D721Med (cell line): ENCODE measurements around the gene FIBP.
"Not testable (repeated sequence)": the region's sequence is repeated elsewhere in the genome, so short reads cannot be mapped to it uniquely, and the experiment has no call there.

Experiments
- DNase-seq: peaks from one replicate; pipeline ENCODE4 v3.0.0; 2011; ENCODE audit warnings: low spot score; ENCODE audit not compliant: insufficient read length
- FAIRE-seq: peaks from 2 replicates; lab custom pipeline; 2011; peaks lifted over from hg19 to GRCh38; lab: Jason Lieb, UNC
- TF ChIP-seq, protein P1 (sequence below): IDR thresholded peaks from 2 replicates; pipeline ENCODE4 v1.5.1; 2012; ENCODE audit warnings: mild to moderate bottlenecking, control low read depth; ENCODE audit not compliant: insufficient read depth; ENCODE audit errors: missing control alignments

The FIBP gene

DNA sequence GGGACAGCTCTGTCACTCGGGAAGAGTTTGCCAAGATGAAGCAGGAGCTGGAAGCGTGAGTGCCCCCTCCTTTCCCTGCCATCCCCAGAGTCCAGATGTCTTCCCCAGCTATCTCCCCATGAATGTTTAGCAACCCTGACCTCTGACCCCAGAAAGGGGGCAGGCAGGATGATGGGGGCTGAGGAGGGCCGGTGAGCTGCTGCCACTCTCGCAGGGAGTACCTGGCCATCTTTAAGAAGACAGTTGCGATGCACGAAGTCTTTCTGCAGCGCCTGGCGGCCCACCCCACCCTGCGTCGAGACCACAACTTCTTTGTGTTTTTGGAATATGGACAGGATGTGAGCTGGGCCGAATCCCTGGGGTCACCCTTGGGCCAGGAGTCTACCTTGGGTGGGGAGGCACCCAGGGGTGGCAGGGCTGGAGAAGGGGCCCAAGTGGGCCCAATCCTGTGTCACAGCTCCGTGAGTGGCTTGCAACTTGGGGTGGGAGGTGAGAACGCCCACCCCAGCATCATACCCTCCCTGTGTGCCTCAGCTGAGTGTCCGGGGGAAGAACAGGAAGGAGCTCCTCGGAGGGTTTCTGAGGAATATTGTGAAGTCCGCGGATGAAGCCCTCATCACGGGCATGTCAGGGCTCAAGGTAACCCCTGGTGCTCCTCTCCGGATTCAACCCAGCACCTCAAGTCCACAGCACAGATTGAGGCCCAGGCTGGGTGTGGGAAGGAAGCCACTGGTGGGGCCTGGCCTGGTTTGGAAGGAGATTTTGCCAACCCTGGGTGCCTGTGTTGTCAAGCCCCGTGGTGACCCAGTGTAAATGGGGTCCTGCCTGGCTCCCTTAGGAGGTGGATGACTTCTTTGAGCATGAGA is 37.8 kb downstream of the FIBP start:
- TF ChIP-seq, protein P1, sequence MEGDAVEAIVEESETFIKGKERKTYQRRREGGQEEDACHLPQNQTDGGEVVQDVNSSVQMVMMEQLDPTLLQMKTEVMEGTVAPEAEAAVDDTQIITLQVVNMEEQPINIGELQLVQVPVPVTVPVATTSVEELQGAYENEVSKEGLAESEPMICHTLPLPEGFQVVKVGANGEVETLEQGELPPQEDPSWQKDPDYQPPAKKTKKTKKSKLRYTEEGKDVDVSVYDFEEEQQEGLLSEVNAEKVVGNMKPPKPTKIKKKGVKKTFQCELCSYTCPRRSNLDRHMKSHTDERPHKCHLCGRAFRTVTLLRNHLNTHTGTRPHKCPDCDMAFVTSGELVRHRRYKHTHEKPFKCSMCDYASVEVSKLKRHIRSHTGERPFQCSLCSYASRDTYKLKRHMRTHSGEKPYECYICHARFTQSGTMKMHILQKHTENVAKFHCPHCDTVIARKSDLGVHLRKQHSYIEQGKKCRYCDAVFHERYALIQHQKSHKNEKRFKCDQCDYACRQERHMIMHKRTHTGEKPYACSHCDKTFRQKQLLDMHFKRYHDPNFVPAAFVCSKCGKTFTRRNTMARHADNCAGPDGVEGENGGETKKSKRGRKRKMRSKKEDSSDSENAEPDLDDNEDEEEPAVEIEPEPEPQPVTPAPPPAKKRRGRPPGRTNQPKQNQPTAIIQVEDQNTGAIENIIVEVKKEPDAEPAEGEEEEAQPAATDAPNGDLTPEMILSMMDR, result no peak
- FAIRE-seq (no peak), DNase-seq (no peak)

DNA sequence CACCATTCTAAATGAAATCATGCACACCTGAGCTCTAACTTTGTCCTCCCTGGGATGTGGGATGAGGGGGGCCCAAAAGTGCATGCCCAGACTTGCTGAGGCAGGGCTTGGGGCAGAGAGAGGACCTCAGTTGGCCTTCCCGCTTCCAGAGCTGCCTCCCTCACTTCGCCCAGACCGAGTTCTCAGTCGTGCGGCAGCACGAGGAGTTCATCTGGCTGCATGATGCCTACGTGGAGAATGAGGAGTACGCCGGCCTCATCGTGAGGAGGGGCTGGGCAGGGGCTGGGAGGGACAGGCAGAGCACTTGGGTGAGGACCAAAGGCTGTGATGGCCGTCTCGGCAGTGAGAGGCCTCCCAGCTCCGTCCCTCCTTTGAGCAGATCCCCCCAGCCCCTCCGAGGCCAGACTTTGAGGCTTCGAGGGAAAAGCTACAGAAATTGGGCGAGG is 38.5 kb downstream of the FIBP start:
- FAIRE-seq, result no peak
- no peak for DNase-seq
- TF ChIP-seq, protein P1, result no peak

DNA sequence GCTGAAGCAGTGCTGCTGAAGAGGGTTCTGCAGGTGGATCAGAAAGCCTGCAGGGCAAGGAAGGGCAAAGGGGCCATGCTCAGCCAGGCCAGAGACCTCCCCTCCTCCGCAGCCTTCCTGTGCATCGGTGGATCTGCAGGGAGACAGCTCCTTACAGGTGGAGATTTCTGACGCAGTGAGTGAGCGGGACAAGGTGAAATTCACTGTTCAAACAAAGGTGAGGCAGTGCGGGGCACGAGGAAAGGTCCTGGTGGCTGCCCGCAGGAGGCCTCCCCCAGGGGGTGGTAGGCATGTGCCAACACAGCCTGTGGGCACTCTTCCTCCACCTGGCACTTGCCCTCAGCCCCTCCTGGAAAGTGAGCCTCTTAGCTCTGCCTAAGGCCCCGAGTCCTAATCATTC is 38.9 kb downstream of the FIBP start:
- FAIRE-seq (no peak), DNase-seq (no peak)
- TF ChIP-seq, protein P1, result no peak

DNA sequence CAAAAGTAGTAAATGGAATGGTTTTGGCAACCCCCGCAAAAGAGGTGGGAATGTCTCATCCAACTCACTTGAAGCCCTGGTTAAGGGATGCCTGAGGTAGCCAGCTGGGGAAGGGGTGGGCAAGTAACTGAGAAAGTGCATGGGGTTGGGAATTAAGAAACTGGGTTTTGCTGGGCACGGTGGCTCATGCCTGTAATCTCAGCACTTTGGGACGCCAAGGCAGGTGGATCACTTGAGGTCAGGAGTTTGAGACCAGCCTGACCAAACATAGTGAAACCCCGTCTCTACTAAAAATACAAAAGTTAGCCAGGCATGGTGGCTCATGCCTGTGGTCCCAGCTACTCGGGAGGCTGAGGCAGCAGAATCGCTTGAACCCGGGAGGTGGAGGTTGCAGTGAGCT is 39.6 kb downstream of the FIBP start:
- DNase-seq, FAIRE-seq: not testable (repeated sequence)

DNA sequence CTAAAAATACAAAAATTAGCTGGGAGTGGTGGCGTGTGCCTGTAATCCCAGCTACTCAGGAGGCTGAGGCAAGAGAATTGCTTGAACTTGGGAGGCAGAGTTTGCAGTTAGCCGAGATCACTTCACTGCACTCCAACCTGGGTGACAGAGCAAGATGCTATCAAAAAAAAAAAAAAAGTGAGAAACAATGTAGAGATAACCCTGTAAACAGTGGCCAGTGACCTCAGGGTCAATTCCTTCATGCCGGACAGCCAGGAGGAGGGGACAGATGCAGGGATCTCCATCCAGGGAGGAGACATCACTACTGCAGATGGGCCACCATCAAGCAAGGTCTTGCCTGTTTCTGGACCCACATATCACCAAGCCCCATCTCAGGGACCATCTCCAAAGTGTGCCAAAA is 40.5 kb downstream of the FIBP start:
- FAIRE-seq, result no peak

DNA sequence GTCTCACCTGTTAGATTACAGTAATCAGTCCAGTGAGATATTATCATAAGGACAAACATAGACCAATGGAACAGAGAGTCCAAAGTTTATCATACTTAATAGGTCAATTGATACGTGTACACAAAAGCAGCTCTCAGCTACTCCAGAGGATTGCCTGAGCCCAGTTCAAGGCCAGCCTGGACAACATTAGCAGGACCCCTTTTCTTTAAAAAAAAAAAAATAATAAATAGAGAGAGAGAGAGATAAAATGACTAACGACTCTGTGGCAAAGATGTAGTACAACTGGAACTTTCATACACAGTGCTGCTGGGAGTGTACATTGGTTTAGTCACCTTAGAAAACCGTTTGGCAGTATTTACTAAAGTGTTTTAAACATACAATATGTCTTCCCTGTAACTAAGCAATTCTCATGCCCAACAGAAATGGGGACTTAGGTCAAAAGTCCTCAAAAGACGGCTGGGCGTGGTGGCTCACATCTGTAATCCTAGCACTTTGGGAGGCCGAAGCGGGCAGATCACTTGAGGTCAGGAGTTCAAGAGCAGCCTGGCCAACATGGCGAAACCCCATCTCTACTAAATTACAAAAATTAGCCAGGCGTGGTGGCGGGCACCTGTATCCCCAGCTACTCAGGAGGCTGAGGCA is 43.9 kb downstream of the FIBP start:
- no peak for FAIRE-seq
- no peak for DNase-seq
- TF ChIP-seq, protein P1, result no peak

More for the DNA sequence above, 40.5 kb downstream of the FIBP start:
- TF ChIP-seq, protein P1, result no peak
- DNase-seq, result no peak

DNA sequence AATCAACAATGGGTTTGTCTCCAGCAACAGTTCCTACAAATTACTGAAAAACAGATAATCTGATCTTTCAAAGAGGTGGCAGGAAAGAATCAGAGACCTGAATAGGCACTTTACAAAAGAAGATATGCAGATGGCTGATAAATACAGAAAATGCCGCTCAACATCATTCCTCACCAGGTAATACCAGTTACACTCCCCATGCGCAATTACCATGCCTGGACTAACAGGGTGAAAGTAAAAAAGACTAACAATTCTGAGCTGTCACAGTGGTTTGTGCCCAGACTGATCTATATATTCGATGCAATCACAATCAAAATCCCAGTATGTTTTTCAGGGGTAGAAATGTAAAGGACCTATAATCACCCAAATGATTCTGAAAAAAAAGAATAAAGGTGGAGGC is 44.5 kb downstream of the FIBP start:
- DNase-seq, result no peak
- FAIRE-seq, result no peak
- TF ChIP-seq, protein P1, result no peak
